A673 (cell line): ENCODE measurements around the gene KPTN. TPM values are rescaled to one million over a fixed set of nuclear protein-coding genes. Genes with fewer than 3 reads are reported as not detected.

ENCODE experiments used
- BruUV-seq: library from RNA; stranded (reverse); fragments of 400-500 nt; replicated peaks from 2 replicates; lab custom pipeline; 2021; lab: Mats Ljungman, UMichigan
- CTCF ChIA-PET: fragments of 300-600 bp; sonication (Branson Sonifier 250); formaldehyde crosslinking; loops from one replicate; lab custom pipeline; 2022; ENCODE audit warnings: antibody characterized with exemption; lab: Charles Lee
- POLR2A ChIA-PET: fragments of 300-600 bp; sonication (Branson Sonifier 250); formaldehyde crosslinking; loops from one replicate; lab custom pipeline; 2022; ENCODE audit warnings: antibody characterized with exemption; ENCODE audit not compliant: low non-redundant PET; lab: Charles Lee
- DNase-seq: peaks from one replicate; pipeline ENCODE4 v3.0.0-alpha.2; 2015; ENCODE audit warnings: low spot score
- H3K27ac ChIP-seq: fragments of 200-600 bp; sonication (generic); 2 replicates; pipeline ENCODE4 v1.5.1; 2016; ENCODE audit warnings: mixed run types, low read depth, mild to moderate bottlenecking, mixed read lengths, antibody characterized with exemption, low read length; ENCODE audit not compliant: poor library complexity, severe bottlenecking
- H3K27me3 ChIP-seq: fragments of 200-600 bp; sonication (generic); replicated peaks from 2 replicates; pipeline ENCODE4 v1.6.1; 2017; ENCODE audit warnings: mixed run types, low read depth, mild to moderate bottlenecking, mixed read lengths, antibody characterized with exemption, low read length; ENCODE audit not compliant: insufficient read depth, poor library complexity
- H3K36me3 ChIP-seq: fragments of 200-600 bp; sonication (generic); 2 replicates; pipeline ENCODE4 v1.6.1; 2016; ENCODE audit warnings: mixed run types, mild to moderate bottlenecking, mixed read lengths, antibody characterized with exemption, low read length; ENCODE audit not compliant: insufficient read depth, poor library complexity, severe bottlenecking
- H3K4me1 ChIP-seq: fragments of 200-600 bp; sonication (generic); 2 replicates; pipeline ENCODE4 v1.6.1; 2017; ENCODE audit warnings: mixed run types, mild to moderate bottlenecking, mixed read lengths, antibody characterized with exemption, low read length; ENCODE audit not compliant: insufficient read depth, poor library complexity, severe bottlenecking
- H3K4me3 ChIP-seq: fragments of 200-600 bp; sonication (generic); 2 replicates; pipeline ENCODE4 v1.5.1; 2016; ENCODE audit warnings: low read depth, mixed run types, mild to moderate bottlenecking, mixed read lengths, low read length; ENCODE audit not compliant: poor library complexity, severe bottlenecking
- H3K9me3 ChIP-seq: fragments of 200-600 bp; sonication (generic); 2 replicates; pipeline ENCODE4 v1.6.1; 2016; ENCODE audit warnings: mixed run types, low read depth, mild to moderate bottlenecking, mixed read lengths, antibody characterized with exemption, low read length; ENCODE audit not compliant: poor library complexity, severe bottlenecking
- EZH2 ChIP-seq: fragments of 200-600 bp; sonication (generic); IDR thresholded peaks from 2 replicates; pipeline ENCODE4 v1.6.1; 2017; ENCODE audit warnings: borderline replicate concordance, low read depth, mild to moderate bottlenecking, mixed read lengths, antibody characterized with exemption, low read length; ENCODE audit not compliant: poor library complexity, severe bottlenecking
- intact Hi-C: fragments of 100-400 bp; cut with micrococcal nuclease; formaldehyde crosslinking; loops from one replicate; pipeline ENCODE4 v1.10.0; 2022; ENCODE audit not compliant: unreplicated experiment
- total RNA-seq: library from RNA; stranded (reverse); gene quantifications from 2 replicates; pipeline ENCODE4 v1.2.3, GENCODE V29; 2021
- TF ChIP-seq, protein P1 (sequence below): fragments of 300-800, 200-600 bp; sonication (generic); conservative IDR thresholded peaks from 2 replicates; pipeline ENCODE4 v1.5.1; 2017; ENCODE audit warnings: low read depth, mild to moderate bottlenecking, antibody characterized with exemption, low read length, moderate library complexity, mixed read lengths

KPTN gene
- total RNA-seq, 1 experiment from 2014 or later: 18.9 TPM

DNA sequence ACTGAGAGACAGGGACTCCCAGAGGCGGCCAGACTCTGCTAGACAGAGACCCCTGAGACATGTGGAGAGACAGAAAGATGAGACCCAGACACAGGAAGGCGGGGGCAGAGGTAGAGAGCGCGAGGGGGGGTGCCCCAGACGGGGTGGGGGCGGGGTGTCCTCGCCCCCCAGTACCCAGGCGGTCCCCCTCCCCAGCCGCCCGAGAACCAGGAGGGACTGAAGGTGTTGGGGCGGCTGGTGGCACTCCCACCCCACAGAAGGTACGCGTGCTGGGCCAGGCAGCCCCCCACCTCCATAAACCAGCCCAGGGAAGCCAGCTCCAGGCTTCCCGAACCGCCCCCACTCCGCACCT lies 12.7 kb downstream of the KPTN start:
- Histone ChIP-seq H3K9me3 (no peaks in the 10 kb centered on the region), H3K4me1 (peaks cover 9% of the 10 kb centered on the region), H3K4me3 (peak overlapping the region; percentile 62), H3K27ac (no peak overlapping the region), H3K27me3 (no peaks in the 10 kb centered on the region), H3K36me3 (no peaks in the 10 kb centered on the region)
- POLR2A ChIA-PET: no interaction called here
- no TSS peak for BruUV-seq
- TF ChIP-seq, protein P1, sequence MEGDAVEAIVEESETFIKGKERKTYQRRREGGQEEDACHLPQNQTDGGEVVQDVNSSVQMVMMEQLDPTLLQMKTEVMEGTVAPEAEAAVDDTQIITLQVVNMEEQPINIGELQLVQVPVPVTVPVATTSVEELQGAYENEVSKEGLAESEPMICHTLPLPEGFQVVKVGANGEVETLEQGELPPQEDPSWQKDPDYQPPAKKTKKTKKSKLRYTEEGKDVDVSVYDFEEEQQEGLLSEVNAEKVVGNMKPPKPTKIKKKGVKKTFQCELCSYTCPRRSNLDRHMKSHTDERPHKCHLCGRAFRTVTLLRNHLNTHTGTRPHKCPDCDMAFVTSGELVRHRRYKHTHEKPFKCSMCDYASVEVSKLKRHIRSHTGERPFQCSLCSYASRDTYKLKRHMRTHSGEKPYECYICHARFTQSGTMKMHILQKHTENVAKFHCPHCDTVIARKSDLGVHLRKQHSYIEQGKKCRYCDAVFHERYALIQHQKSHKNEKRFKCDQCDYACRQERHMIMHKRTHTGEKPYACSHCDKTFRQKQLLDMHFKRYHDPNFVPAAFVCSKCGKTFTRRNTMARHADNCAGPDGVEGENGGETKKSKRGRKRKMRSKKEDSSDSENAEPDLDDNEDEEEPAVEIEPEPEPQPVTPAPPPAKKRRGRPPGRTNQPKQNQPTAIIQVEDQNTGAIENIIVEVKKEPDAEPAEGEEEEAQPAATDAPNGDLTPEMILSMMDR: no peak
- TF ChIP-seq EZH2: no peak
- intact Hi-C loops: no loop called here
- CTCF ChIA-PET: no interaction called here
- DNase-seq: no peak

DNA sequence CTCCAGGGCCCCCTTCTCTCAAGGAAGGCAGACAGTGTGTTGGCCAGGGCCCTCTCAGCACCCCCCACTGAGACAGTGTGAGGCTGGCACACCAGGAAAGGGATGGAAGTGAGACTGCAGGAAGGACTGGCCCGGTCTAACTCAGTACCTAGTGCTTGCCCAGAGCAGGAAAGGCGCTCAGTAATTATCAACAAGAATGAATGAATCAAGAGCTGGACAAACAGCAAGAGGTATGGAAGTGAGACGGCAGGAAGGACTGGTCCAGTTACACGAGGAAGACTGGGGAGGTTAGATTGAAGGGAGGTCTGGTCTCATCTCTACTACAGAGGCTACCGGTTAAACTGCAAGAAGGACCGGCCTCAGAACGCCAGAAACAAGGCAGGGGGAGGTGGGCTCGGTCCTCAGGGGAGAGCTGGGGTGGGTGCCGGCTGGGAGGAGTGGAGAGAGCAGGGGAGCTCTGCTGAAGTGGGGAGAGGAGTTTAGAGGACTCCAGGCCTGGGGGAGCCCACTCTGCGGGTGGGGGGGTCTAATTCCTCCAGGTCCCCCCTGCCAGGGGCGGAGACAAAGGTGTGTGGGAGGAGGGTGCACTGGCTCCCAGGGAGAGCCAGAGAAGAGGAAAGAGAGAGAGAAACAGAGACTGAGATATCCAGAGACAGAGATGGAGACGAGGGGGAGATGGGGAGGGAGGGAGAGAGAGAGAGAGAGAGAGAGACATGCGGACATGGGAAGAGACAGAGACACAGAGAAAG lies 13.4 kb downstream of the KPTN start:
- CTCF ChIA-PET: interaction anchor here (0.6 kb wide), 1 partner anchor 899 kb away, joined by 3 read pairs; no protein-coding TSS in a partner anchor
- POLR2A ChIA-PET: no interaction called here

DNA sequence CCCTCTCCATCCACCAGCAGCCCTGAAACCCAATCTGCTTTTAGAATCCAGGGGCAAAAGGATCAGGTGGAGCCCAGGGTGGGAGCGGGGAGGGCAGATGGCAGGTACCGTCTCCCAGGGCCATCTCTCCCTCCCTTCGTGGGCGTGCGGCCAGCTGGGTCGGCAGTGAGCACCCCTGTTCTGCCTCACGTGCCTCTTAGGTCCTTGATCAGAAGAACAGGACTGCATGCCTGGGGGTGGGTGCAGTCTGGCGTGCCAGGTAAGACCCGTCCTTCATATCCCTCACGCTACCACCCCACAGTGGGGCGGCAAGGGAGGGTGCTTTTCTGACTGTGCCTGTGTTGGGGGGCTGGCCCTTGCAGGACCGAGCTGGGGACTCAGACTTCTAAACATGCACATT lies 14.3 kb downstream of the KPTN start:
- POLR2A ChIA-PET: no interaction called here
- CTCF ChIA-PET: no interaction called here

More for the DNA sequence above, 13.4 kb downstream of the KPTN start:
- DNase-seq: no peak
- no peaks in the 10 kb centered on the region for H3K36me3 ChIP-seq
- intact Hi-C loops: no loop called here
- no peak overlapping the region for H3K27ac ChIP-seq
- H3K9me3 ChIP-seq: no peaks in the 10 kb centered on the region
- no peak for TF ChIP-seq EZH2
- TF ChIP-seq, protein P1: no peak
- H3K4me1 ChIP-seq: peaks cover 9% of the 10 kb centered on the region
- no peaks in the 10 kb centered on the region for H3K27me3 ChIP-seq
- no TSS peak for BruUV-seq
- H3K4me3 ChIP-seq: peak overlapping the region; percentile 62

More for the DNA sequence above, 14.3 kb downstream of the KPTN start:
- TF ChIP-seq, protein P1: no peak
- TF ChIP-seq EZH2: no peak
- Histone ChIP-seq H3K36me3 (no peaks in the 10 kb centered on the region), H3K4me1 (peaks cover 9% of the 10 kb centered on the region), H3K27ac (no peak overlapping the region), H3K27me3 (no peaks in the 10 kb centered on the region), H3K4me3 (no peak overlapping the region), H3K9me3 (no peaks in the 10 kb centered on the region)
- intact Hi-C loops: no loop called here
- BruUV-seq: no TSS peak
- no peak for DNase-seq
